Panc1 (cell line): ENCODE data around the gene YIPF5. TPM values are rescaled to one million over a fixed set of nuclear protein-coding genes. Genes with fewer than 3 reads are reported as not detected.

ENCODE experiments used
- ATAC-seq: fragments of 200-7000 bp; cut with Tn5 transposase; 2 replicates; pipeline ENCODE4 v1.9.1; 2020; ENCODE audit warnings: mild to moderate bottlenecking, moderate library complexity
- Bru-seq: library from RNA; stranded (reverse); fragments of 400-500 nt; gene quantifications from one replicate; lab custom pipeline; 2021; lab: Mats Ljungman, UMichigan
- BruChase-seq, 2 experiments: library from RNA; stranded (reverse); fragments of 400-500 nt; gene quantifications; one replicate each; lab custom pipeline; 2021; lab: Mats Ljungman, UMichigan
- BruUV-seq: library from RNA; stranded (reverse); fragments of 400-500 nt; replicated peaks from 2 replicates; lab custom pipeline; 2021; lab: Mats Ljungman, UMichigan
- CTCF ChIA-PET: fragments of 300-600 bp; sonication (Branson Sonifier 250); formaldehyde crosslinking; loops from one replicate; lab custom pipeline; 2022; ENCODE audit warnings: antibody characterized with exemption; lab: Charles Lee
- POLR2A ChIA-PET: fragments of 300-600 bp; sonication (Branson Sonifier 250); formaldehyde crosslinking; loops from one replicate; lab custom pipeline; 2022; ENCODE audit warnings: antibody characterized with exemption; lab: Charles Lee
- DNase-seq: peaks from one replicate; pipeline ENCODE4 v3.0.0-alpha.2; 2010; ENCODE audit warnings: low read depth, low spot score
- H3K27ac ChIP-seq: 2 replicates; pipeline ENCODE4 v1.5.1; 2011; ENCODE audit warnings: mild to moderate bottlenecking, low read length, inconsistent platforms
- H3K27me3 ChIP-seq: fragments of 200-500 bp; sonication (Bioruptor generic); 2 replicates; pipeline ENCODE4 v1.6.0; 2014; ENCODE audit warnings: low read length, inconsistent platforms; ENCODE audit not compliant: control insufficient read depth, insufficient read depth
- H3K36me3 ChIP-seq: fragments of 200-500 bp; sonication (Bioruptor generic); 2 replicates; pipeline ENCODE4 v1.5.1; 2014; ENCODE audit warnings: inconsistent platforms, mild to moderate bottlenecking, low read length, moderate library complexity; ENCODE audit not compliant: control insufficient read depth, insufficient read depth
- H3K4me1 ChIP-seq: 2 replicates; pipeline ENCODE4 v1.5.1; 2011; ENCODE audit warnings: inconsistent platforms, mild to moderate bottlenecking, low read length, moderate library complexity; ENCODE audit not compliant: control insufficient read depth, insufficient read depth
- H3K4me3 ChIP-seq, 2 experiments: 2 replicates each; pipeline ENCODE4 v1.5.1; 2011 to 2012; ENCODE audit warnings: low read depth in 2 of 2, low read length in 2 of 2, mild to moderate bottlenecking in 2 of 2, inconsistent platforms in 1 of 2, moderate library complexity in 1 of 2
- H3K9me3 ChIP-seq: fragments of 200-500 bp; sonication (Bioruptor generic); 2 replicates; pipeline ENCODE4 v1.5.1; 2014; ENCODE audit warnings: low read depth, mild to moderate bottlenecking, inconsistent platforms, low read length, moderate library complexity; ENCODE audit not compliant: control insufficient read depth, insufficient read depth
- CTCF ChIP-seq: fragments of 450-650 bp; IDR thresholded peaks from 2 replicates; pipeline ENCODE4 v1.5.1; 2017; ENCODE audit warnings: mild to moderate bottlenecking
- POLR2AphosphoS5 ChIP-seq: IDR thresholded peaks from 2 replicates; pipeline ENCODE4 v1.6.1; 2012; ENCODE audit warnings: mild to moderate bottlenecking, low read depth, low read length, moderate library complexity
- SIN3A ChIP-seq: IDR thresholded peaks from 2 replicates; pipeline ENCODE4 v1.6.1; 2012; ENCODE audit warnings: low read depth, mild to moderate bottlenecking, low read length, moderate library complexity, borderline replicate concordance; ENCODE audit not compliant: insufficient read depth
- TCF7L2 ChIP-seq: IDR thresholded peaks from 2 replicates; pipeline ENCODE4 v1.6.1; 2011; ENCODE audit warnings: mild to moderate bottlenecking, low read depth, low read length, inconsistent platforms
- in situ Hi-C: cut with HindIII; loops from 2 replicates; pipeline ENCODE4 v1.10.0; 2016; ENCODE audit warnings: low sequenced_read_pairs, low pct_unique_long_range_greater_than_20kb
- intact Hi-C: fragments of 100-400 bp; cut with micrococcal nuclease; formaldehyde crosslinking; loops from one replicate; pipeline ENCODE4 v1.10.0; 2022; ENCODE audit not compliant: unreplicated experiment
- long read RNA-seq: library from polyadenylated mRNA; unstranded; transcript quantifications from one replicate; pipeline ENCODE4 v2.0.0, GENCODE V29; 2021; ENCODE audit not compliant: unreplicated experiment
- polyA plus RNA-seq: library from polyadenylated mRNA; unstranded; fragments of >200 nt; gene quantifications from one replicate; pipeline ENCODE4 v1.2.1, GENCODE V29; 2012; ENCODE audit warnings: missing spikeins; ENCODE audit not compliant: insufficient read length
- total RNA-seq: library from RNA; stranded (reverse); gene quantifications from one replicate; pipeline ENCODE4 v1.2.1, GENCODE V29; 2021; ENCODE audit not compliant: unreplicated experiment
- TF ChIP-seq, protein P1 (sequence below), 2 experiments: IDR thresholded peaks; 2 replicates each; pipeline ENCODE4 v1.6.1; 2011 to 2012; ENCODE audit warnings: low read depth in 2 of 2, control low read depth in 1 of 2, low read length in 1 of 2, mild to moderate bottlenecking in 1 of 2, moderate library complexity in 1 of 2; ENCODE audit not compliant: insufficient read depth in 1 of 2

The YIPF5 gene
- 43.4 TPM for total RNA-seq
- 28.3 TPM for polyA plus RNA-seq
- Bru-seq, nascent RNA: percentile 85 among the genes with signal in this experiment
- BruChase-seq, experiment 1, labeled RNA remaining after a 2-hour chase: percentile 88 among the genes with signal in this experiment
- percentile 95 among the genes with signal in this experiment for BruChase-seq, experiment 2, labeled RNA remaining after a 6-hour chase
- long read RNA-seq, transcript YIPF5-201 (6 exons, 3,147 nt): major isoform, 91 of 124 reads
- long read RNA-seq, partial matches to known transcripts: 0 of 124 reads
- long read RNA-seq, other reads (novel, unspliced or antisense): 33 of 124 reads

DNA sequence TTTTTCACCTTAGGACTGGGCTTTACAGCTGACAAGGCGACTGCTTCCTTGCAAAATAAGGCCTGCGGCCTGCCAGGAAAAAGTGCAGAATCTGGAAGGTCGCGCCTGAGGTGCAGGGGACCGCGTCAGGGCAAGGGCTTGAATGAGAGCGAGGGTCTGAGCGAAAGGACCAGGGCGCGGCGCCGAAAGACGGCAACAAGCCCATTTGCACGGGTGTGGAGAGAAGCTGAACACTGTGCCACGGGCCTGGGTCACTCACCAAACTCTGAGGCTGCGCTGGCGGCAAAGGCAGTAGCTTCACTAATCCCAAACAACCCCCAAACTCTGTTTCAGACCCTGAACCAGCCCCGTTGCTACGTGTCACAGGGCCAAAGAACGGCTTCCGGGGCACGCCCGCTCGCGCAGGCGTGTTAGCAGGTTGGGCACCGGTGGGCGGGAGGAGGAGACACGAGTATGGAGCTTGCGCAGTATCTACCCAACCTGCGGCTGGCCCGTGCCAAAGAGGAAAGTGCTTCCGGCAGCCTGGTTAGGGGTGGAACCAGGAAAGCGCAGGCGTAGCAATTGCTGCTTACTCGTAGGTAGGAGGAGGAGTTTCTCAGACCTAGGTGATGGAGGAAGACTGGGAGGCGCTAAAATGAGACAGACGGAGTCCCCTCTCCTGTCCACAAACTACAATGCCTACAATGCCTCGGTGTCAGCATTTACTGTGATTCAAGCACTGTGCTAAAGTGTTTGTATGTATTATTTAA, at the start of gene YIPF5, which contains the start of gene KCTD16:
TSS of gene YIPF5 (minus strand) at position 384 of the 749 bp plus-strand sequence. CDS start 704 bp downstream, outside the sequence.
TSS of gene KCTD16 (plus strand) at position 598 of the 749 bp plus-strand sequence.
- POLR2A ChIA-PET: interaction anchor here (0.6 kb wide), 1 partner anchor 572 kb away, joined by 4 read pairs; no protein-coding TSS in a partner anchor

GRCh38 chr5:144219869-144220268, 49.4 kb upstream of the YIPF5 start:
- in situ Hi-C loops: no loop called here
- TF ChIP-seq, protein P1, sequence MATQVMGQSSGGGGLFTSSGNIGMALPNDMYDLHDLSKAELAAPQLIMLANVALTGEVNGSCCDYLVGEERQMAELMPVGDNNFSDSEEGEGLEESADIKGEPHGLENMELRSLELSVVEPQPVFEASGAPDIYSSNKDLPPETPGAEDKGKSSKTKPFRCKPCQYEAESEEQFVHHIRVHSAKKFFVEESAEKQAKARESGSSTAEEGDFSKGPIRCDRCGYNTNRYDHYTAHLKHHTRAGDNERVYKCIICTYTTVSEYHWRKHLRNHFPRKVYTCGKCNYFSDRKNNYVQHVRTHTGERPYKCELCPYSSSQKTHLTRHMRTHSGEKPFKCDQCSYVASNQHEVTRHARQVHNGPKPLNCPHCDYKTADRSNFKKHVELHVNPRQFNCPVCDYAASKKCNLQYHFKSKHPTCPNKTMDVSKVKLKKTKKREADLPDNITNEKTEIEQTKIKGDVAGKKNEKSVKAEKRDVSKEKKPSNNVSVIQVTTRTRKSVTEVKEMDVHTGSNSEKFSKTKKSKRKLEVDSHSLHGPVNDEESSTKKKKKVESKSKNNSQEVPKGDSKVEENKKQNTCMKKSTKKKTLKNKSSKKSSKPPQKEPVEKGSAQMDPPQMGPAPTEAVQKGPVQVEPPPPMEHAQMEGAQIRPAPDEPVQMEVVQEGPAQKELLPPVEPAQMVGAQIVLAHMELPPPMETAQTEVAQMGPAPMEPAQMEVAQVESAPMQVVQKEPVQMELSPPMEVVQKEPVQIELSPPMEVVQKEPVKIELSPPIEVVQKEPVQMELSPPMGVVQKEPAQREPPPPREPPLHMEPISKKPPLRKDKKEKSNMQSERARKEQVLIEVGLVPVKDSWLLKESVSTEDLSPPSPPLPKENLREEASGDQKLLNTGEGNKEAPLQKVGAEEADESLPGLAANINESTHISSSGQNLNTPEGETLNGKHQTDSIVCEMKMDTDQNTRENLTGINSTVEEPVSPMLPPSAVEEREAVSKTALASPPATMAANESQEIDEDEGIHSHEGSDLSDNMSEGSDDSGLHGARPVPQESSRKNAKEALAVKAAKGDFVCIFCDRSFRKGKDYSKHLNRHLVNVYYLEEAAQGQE (IDR thresholded peaks at IDR 0.05; ENCODE audit: insufficient read depth in 1 of 2, low read depth in 2 of 2, low read length in 1 of 2): no peak
- TF ChIP-seq CTCF (no peak), TCF7L2 (no peak), SIN3A (no peak), POLR2AphosphoS5 (no peak)
- ChIA-PET POLR2A (no interaction called here), CTCF (no interaction called here)
- no peak for DNase-seq
- Histone ChIP-seq H3K4me1 (no peaks in the 10 kb centered on the region), H3K9me3 (no peaks in the 10 kb centered on the region), H3K4me3 (no peak overlapping the region), H3K27ac (no peak overlapping the region), H3K36me3 (no peaks in the 10 kb centered on the region), H3K27me3 (no peaks in the 10 kb centered on the region)
- no peak for ATAC-seq
- no TSS peak for BruUV-seq
- intact Hi-C loops: no loop called here

More for the DNA sequence above, at the start of gene YIPF5, which contains the start of gene KCTD16:
- Histone ChIP-seq H3K27ac (peak within 1 kb of the TSS; percentile 81), H3K9me3 (no peaks in the 10 kb centered on the region), H3K36me3 (peaks cover 10% of the 10 kb centered on the region), H3K4me3 (peak within 1 kb of the TSS; percentile 60 to 83), H3K27me3 (peaks cover 7% of the 10 kb centered on the region), H3K4me1 (peaks cover 9% of the 10 kb centered on the region)
- BruUV-seq: no TSS peak
- CTCF ChIA-PET: interaction anchor here (0.6 to 0.8 kb wide), 2 partner anchors 28 to 108 kb away, joined by 3 to 4 read pairs; no protein-coding TSS in a partner anchor
- TF ChIP-seq CTCF: no peak
- TF ChIP-seq SIN3A: peak; percentile 89; the same call in 1 of the 2 replicates
- no peak for TF ChIP-seq TCF7L2
- TF ChIP-seq, protein P1 (IDR thresholded peaks at IDR 0.05; ENCODE audit: insufficient read depth in 1 of 2, low read depth in 2 of 2, low read length in 1 of 2): no peak
- TF ChIP-seq POLR2AphosphoS5: peak; percentile 86
- DNase-seq: peak; percentile 92
- intact Hi-C loops: no loop called here
- ATAC-seq: peak; percentile 100
- in situ Hi-C loops: no loop called here
